Measurements from ENCODE around the gene SLC46A1. TPM values are rescaled to one million over a fixed set of nuclear protein-coding genes. Genes with fewer than 3 reads are reported as not detected.

SLC46A1 gene
- total and polyA plus RNA-seq, 11 donors: 2.6 to 13.9 (median 4.6) TPM

DNA sequence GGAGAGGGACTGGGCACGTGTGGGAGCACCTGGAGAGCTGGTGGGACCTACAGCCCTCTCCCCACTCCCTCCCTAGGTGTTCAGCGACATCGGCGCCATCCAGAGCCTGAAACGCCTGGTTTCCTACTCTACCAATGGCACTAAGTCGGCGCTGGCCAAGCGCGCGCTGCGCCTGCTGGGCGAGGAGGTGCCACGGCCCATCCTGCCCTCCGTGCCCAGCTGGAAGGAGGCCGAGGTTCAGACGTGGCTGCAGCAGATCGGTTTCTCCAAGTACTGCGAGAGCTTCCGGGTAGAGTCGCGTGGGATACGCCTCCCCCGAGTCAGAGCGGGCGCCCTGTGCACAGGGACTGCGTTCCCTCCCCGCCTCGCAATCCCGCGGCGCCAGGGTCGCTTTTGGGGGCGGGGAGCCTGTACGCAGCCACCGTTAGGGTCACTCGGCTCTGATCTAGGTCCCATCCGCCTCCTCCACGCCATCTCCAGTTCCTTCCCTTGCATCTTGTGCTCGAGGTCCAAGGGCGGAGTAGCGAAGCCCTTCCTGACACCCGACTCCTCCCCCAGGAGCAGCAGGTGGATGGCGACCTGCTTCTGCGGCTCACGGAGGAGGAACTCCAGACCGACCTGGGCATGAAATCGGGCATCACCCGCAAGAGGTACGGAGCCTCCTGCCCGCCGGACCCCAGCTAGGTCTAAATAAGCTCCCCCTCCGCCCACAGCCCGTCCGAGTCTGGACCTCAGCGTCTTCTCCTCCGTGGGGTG lies 21.6 kb downstream of the SLC46A1 start:
- TF ChIP-seq CTCF (IDR thresholded peaks at IDR 0.05): no peak
- peak in 1 of 2 donors; percentile 13 for TF ChIP-seq POLR2A (IDR thresholded peaks at IDR 0.05)
- peak overlapping the region in 2 of 12 donors; percentile 29 to 31 for H3K27ac ChIP-seq
- peaks cover 0 to 8% (median 0%) of the 10 kb centered on the region in 9 donors for H3K27me3 ChIP-seq
- peak overlapping the region; percentile 3 to 60 (median 54) for H3K4me3 ChIP-seq
- H3K9me3 ChIP-seq: no peaks in the 10 kb centered on the region
- intact Hi-C loops (cut with DNase I): no loop called here
- H3K36me3 ChIP-seq: peaks cover 0 to 29% (median 17%) of the 10 kb centered on the region in 9 donors
- ATAC-seq (peak; percentile 41 to 91 (median 86)), DNase-seq (peak in 4 of 5 donors; percentile 47 to 63 (median 60))
- peaks cover 0 to 25% (median 4%) of the 10 kb centered on the region in 12 donors for H3K4me1 ChIP-seq
- WGBS, 4 donors: 13 to 30% (median 25%) methylated on average over 37 to 56 of the region's 56 CpGs

GRCh38 chr17:28381141-28381825 lies 24.7 kb downstream of the SLC46A1 start:
- Histone ChIP-seq H3K36me3 (peaks cover 0 to under 1% (median 0%) of the 10 kb centered on the region in 9 donors), H3K4me1 (peaks cover 0 to 25% (median 4%) of the 10 kb centered on the region in 12 donors), H3K9me3 (no peaks in the 10 kb centered on the region), H3K4me3 (peak overlapping the region in 8 of 12 donors; percentile 2 to 25 (median 10)), H3K27me3 (peaks cover 0 to 8% (median 0%) of the 10 kb centered on the region in 9 donors), H3K27ac (no peak overlapping the region)
- 18 to 37% (median 35%) methylated on average over 55 to 72 of the region's 72 CpGs for WGBS, 4 donors
- TF ChIP-seq POLR2A (IDR thresholded peaks at IDR 0.05) (no peak), CTCF (IDR thresholded peaks at IDR 0.05) (peak in 4 of 12 donors; percentile 7 to 25 (median 16))
- intact Hi-C loops (cut with DNase I): no loop called here
- ATAC-seq: peak in 3 of 4 donors; percentile 27 to 35 (median 29)
- DNase-seq: no peak

DNA sequence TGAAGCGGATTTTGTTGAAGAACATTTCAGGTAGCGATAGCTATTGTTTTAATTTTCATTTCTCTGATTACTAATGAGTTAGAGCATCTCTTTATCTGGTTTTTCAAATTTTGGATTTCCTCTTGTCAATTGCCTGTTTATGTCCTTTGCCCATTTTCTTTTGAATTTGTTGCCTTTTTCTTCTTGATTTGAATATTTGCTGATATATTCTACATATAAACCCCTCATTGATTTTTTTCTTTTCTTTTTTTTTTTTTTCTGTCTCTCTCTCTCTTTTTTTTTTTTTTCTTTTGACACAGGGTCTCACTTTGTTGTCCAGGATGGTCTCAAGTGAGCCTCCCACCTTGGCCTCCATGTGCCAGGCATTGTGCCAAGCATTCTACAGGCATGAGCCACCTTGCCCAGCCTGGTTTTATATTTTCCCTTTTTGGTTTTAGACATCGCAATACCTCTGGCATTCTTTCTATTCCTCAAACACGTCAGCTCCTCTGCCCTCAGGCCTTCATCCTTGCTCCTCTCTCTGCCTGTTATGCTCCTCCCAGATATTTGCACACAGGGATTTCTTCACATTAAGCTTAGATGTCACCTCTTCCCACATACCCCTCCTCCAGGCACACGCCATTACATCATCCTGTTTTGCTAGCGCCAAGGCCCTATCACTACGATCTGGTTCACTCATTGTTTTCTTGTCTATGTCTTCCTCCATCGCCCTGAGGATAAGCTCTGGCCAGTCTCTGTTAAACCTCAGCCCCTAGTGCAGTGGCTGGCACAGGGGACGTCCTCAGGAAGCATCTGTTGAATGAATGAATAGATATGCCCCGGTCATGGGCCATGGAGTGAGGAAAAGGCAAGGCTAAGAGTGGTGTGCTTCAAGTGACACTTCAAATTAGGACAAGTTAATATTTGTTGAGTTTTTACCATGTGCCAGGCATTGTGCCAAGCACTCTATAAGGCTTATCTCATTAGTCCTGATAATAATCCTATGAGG lies 25.9 kb downstream of the SLC46A1 start:
- H3K4me1 ChIP-seq: peaks cover 0 to 24% (median 4%) of the 10 kb centered on the region in 12 donors
- TF ChIP-seq POLR2A (IDR thresholded peaks at IDR 0.05): no peak
- TF ChIP-seq CTCF (IDR thresholded peaks at IDR 0.05): no peak
- peaks cover 0 to 8% (median 0%) of the 10 kb centered on the region in 9 donors for H3K27me3 ChIP-seq
- no peak overlapping the region for H3K4me3 ChIP-seq
- ATAC-seq (no peak), DNase-seq (no peak)
- no peaks in the 10 kb centered on the region for H3K36me3 ChIP-seq
- H3K27ac ChIP-seq: no peak overlapping the region
- intact Hi-C loops (cut with DNase I): loop anchor here in 1 of 10 donors (10.0 kb wide), 1 partner anchor 65 kb away; the partner anchor contains the start of gene TMEM97
- 72 to 78% (median 75%) methylated on average over 10 of the region's 10 CpGs for WGBS, 4 donors
- H3K9me3 ChIP-seq: no peaks in the 10 kb centered on the region

All from heart left ventricle (tissue), 16 donors.